ENCODE results near the gene ALOX5.
"Not testable (repeated sequence)": the region's sequence is repeated elsewhere in the genome, so short reads cannot be mapped to it uniquely, and the experiment has no call there.

ALOX5 gene

GRCh38 chr10:45470098-45471012, 96.3 kb downstream of the ALOX5 start:
- DNase-seq, result peak; percentile 69

GRCh38 chr10:45471059-45471458, 97.0 kb downstream of the ALOX5 start:
- DNase-seq, result no peak

- no peak for DNase-seq
Observed at GRCh38 chr10:45471531-45472310, 97.7 kb downstream of the ALOX5 start.

GRCh38 chr10:45473126-45473525, 99.1 kb downstream of the ALOX5 start:
- DNase-seq, result no peak

- no peak for DNase-seq
Observed at GRCh38 chr10:45476559-45476958, 102.5 kb downstream of the ALOX5 start.

GRCh38 chr10:45480294-45480693, 106.3 kb downstream of the ALOX5 start:
- no peak for DNase-seq

- not testable (repeated sequence) for DNase-seq
Observed at GRCh38 chr10:45481100-45481499, 107.1 kb downstream of the ALOX5 start.

GRCh38 chr10:45483002-45483401, 109.0 kb downstream of the ALOX5 start:
- DNase-seq, result no peak

- no peak for DNase-seq
Observed at GRCh38 chr10:45487735-45488134, 113.7 kb downstream of the ALOX5 start.

- DNase-seq, result no peak
Observed at GRCh38 chr10:45488365-45488764, 114.3 kb downstream of the ALOX5 start.

- no peak for DNase-seq
Observed at GRCh38 chr10:45490277-45490676, 116.3 kb downstream of the ALOX5 start.

- DNase-seq, result no peak
Observed at GRCh38 chr10:45491061-45491460, 117.0 kb downstream of the ALOX5 start.
